Heart right ventricle (tissue), 16 donors: ENCODE results near the gene DOHH. TPM values are rescaled to one million over a fixed set of nuclear protein-coding genes. Genes with fewer than 3 reads are reported as not detected.

Source experiments
- ATAC-seq, 8 donors: fragments of 200-7000 bp; cut with Tn5 transposase; one replicate each; pipeline ENCODE4 v1.9.1; 2020; ENCODE audit warnings: mild to moderate bottlenecking in 8 of 8, moderate library complexity in 8 of 8, moderate number of reproducible peaks in 1 of 8
- DNase-seq, 2 donors: peaks; one replicate each; pipeline ENCODE4 v3.0.0-alpha.2; 2020
- H3K27ac ChIP-seq, 10 donors: fragments of 200-600 bp; sonication (generic) in 2 of 10; one replicate each; pipeline versions ENCODE4 v1.5.0 to v1.8.0; 2020 to 2022; ENCODE audit warnings: mild to moderate bottlenecking in 3 of 10
- H3K27me3 ChIP-seq, 7 donors: fragments of 200-600 bp; one replicate each; pipeline ENCODE4 v1.8.0; 2021 to 2022; ENCODE audit warnings: mild to moderate bottlenecking in 2 of 7
- H3K36me3 ChIP-seq, 9 donors: fragments of 200-600 bp; sonication (generic) in 1 of 9; one replicate each; pipeline versions ENCODE4 v1.5.0 to v1.8.0; 2020 to 2022; ENCODE audit warnings: mild to moderate bottlenecking in 2 of 9
- H3K4me1 ChIP-seq, 9 donors: fragments of 200-600 bp; sonication (generic) in 1 of 9; one replicate each; pipeline versions ENCODE4 v1.5.0 to v1.8.0; 2020 to 2022; ENCODE audit warnings: mild to moderate bottlenecking in 4 of 9
- H3K4me3 ChIP-seq, 10 donors: fragments of 200-600 bp; sonication (generic) in 2 of 10; one replicate each; pipeline versions ENCODE4 v1.5.0 to v1.8.0; 2020 to 2022; ENCODE audit warnings: mild to moderate bottlenecking in 7 of 10, moderate library complexity in 2 of 10
- H3K9me3 ChIP-seq, 11 donors: fragments of 200-600 bp in 10 of 11; sonication (generic) in 2 of 11; one replicate each; pipeline versions ENCODE4 v1.5.0 to v1.8.0; 2013 to 2022; ENCODE audit warnings: mild to moderate bottlenecking in 2 of 11, control low read depth in 1 of 11, moderate library complexity in 1 of 11
- CTCF ChIP-seq, 9 donors: fragments of 200-600 bp; sonication (generic) in 2 of 9; IDR thresholded peaks; one replicate each; pipeline versions ENCODE4 v1.5.0 to v1.8.0; 2021 to 2022; ENCODE audit warnings: antibody characterized with exemption in 9 of 9, mild to moderate bottlenecking in 5 of 9, moderate library complexity in 1 of 9
- WGBS, 2 donors: extraction: QIAGEN DNeasy Blood & Tissue Kit; methylation state at CpG; one replicate each; pipeline ENCODE4 v1.1.7; 2013; ENCODE audit warnings: inconsistent platforms in 1 of 2; 5-methylcytosine and 5-hydroxymethylcytosine counted together
- intact Hi-C, 10 donors: fragments of 100-400 bp; cut with DNase I; formaldehyde crosslinking; loops; one replicate each; pipeline versions ENCODE4 v1.11.1 to v1.14.2; 2022
- polyA plus RNA-seq, 2 donors: library from polyadenylated mRNA; stranded (reverse); fragments of 200-250 nt; gene quantifications; one replicate each; pipeline ENCODE4 v1.2.3, GENCODE V29; 2013
- total RNA-seq, 10 donors: library from RNA; stranded (reverse); fragmentation: NEBNext Ultra II Directional in 3 of 10; extraction: Animal tissue kit (Norgen Biotek cat#: 25700) in 3 of 10; gene quantifications; one replicate each; pipeline versions ENCODE4 v1.2.1 to v1.2.4, GENCODE V29; 2021 to 2023
- donor health status: Arrhythmogenic right ventricular cardiomyopathy.
- donor health status: ischemic (EF 13 %, LVEDD 7.1; RV severe dilation, severe dysfunction).
- donor health status: healthy with polysubstance abuse.
- donor health status: DM: no; HTN: yes; CAD: no.
- donor health status: DM: no; HTN: no; CAD: no.
- donor health status: ischemic (EF 25% LVEDD 6.9; RV normal size, moderate dysfunction).
- donor health status: ischemic (EF 25% LVEDD 5.7; RV mildly dilated, moderate dysfunction).
- donor health status: healthy.
- donor health status: DM: yes; HTN: yes; CAD: no.
- donor health status: Ischemic cardiomyopathy.
- donor health status: ischemic (EF 35%, LVEDD 5.7; RV mildly dilated, moderate dysfunction).
- donor health status: nonischemic (EF 11% LVEDD 7.7; RV severe dilation, severe dysfunction).
- donor health status: DM: yes; HTN: yes; CAD: no.
- donor health status: PGD.
- donor health status: ischemic (EF 29% LVEDD 5.4; RV normal size, mild dysfunction).
- donor health status: nonischemic (EF 23%, LVEDD 6.1; RV moderate dilation, normal function).

The DOHH gene
- total and polyA plus RNA-seq, 12 donors, result 7.2 to 30.4 (median 10.3) TPM

- no peaks in the 10 kb centered on the region for H3K27me3 ChIP-seq
- ATAC-seq (no peak), DNase-seq (no peak)
- no peak for TF ChIP-seq CTCF (IDR thresholded peaks at IDR 0.05)
- intact Hi-C loops, result no loop called here
- WGBS, 2 donors, result 79 to 82% methylated on average over 56 to 57 of the region's 57 CpGs
- H3K9me3 ChIP-seq, result no peaks in the 10 kb centered on the region
- no peak overlapping the region for H3K4me3 ChIP-seq
- peaks cover 0 to 44% (median 14%) of the 10 kb centered on the region in 9 donors for H3K36me3 ChIP-seq
- H3K27ac ChIP-seq, result peak overlapping the region in 3 of 10 donors; percentile 9 to 56 (median 35)
- H3K4me1 ChIP-seq, result peaks cover 12 to 70% (median 28%) of the 10 kb centered on the region in 9 donors
Measured at GRCh38 chr19:3463714-3464586, 36.5 kb downstream of the DOHH start.

- TF ChIP-seq CTCF (IDR thresholded peaks at IDR 0.05), result no peak
- Histone ChIP-seq H3K27me3 (no peaks in the 10 kb centered on the region), H3K4me3 (no peak overlapping the region), H3K27ac (peak overlapping the region in 1 of 10 donors; percentile 7), H3K4me1 (peaks cover 20 to 73% (median 36%) of the 10 kb centered on the region in 9 donors), H3K36me3 (peaks cover 0 to 44% (median 14%) of the 10 kb centered on the region in 9 donors), H3K9me3 (no peaks in the 10 kb centered on the region)
- intact Hi-C loops, result no loop called here
- 72 to 79% methylated on average over 39 to 58 of the region's 58 CpGs for WGBS, 2 donors
- DNase-seq (no peak), ATAC-seq (no peak)
Measured at GRCh38 chr19:3462991-3463713, 37.3 kb downstream of the DOHH start.

- intact Hi-C loops, result no loop called here
- WGBS, 2 donors, result 71% methylated on average over 15 of the region's 15 CpGs
- Histone ChIP-seq H3K36me3 (peaks cover 0 to 74% (median 25%) of the 10 kb centered on the region in 9 donors), H3K9me3 (no peaks in the 10 kb centered on the region), H3K4me1 (peaks cover 30 to 60% (median 38%) of the 10 kb centered on the region in 9 donors), H3K27me3 (no peaks in the 10 kb centered on the region), H3K4me3 (no peak overlapping the region), H3K27ac (peak overlapping the region; percentile 4 to 98 (median 84))
- TF ChIP-seq CTCF (IDR thresholded peaks at IDR 0.05), result no peak
- DNase-seq, result no peak
- peak in 4 of 8 donors; percentile 0 to 15 (median 2) for ATAC-seq
Measured at GRCh38 chr19:3459965-3460582, 40.4 kb downstream of the DOHH start.
